GM13976 (cell line): Measurements from ENCODE around the gene SSTR3.

Experiments
- DNase-seq: peaks from one replicate; pipeline ENCODE4 v3.0.0; 2012; ENCODE audit warnings: low spot score
- CTCF ChIP-seq: IDR thresholded peaks from 2 replicates; pipeline ENCODE4 v1.5.1; 2012; ENCODE audit warnings: borderline replicate concordance, mild to moderate bottlenecking; ENCODE audit not compliant: insufficient read depth; ENCODE audit errors: extremely low read depth, missing control alignments, control extremely low read depth
- in situ Hi-C: fragments of 300-500 bp; cut with MboI; formaldehyde crosslinking; loops from one replicate; pipeline ENCODE4 v1.12.0; 2022; ENCODE audit warnings: low sequenced_read_pairs, mixed read lengths, inconsistent platforms; ENCODE audit not compliant: unreplicated experiment

Gene SSTR3

GRCh38 chr22:37211866-37212173, 457 bp downstream of the SSTR3 start:
- no peak for DNase-seq
- TF ChIP-seq CTCF, result no peak
- in situ Hi-C loops, result no loop called here

- DNase-seq, result no peak
- in situ Hi-C loops, result no loop called here
- TF ChIP-seq CTCF, result no peak
Observed at GRCh38 chr22:37211075-37211865, 1.0 kb downstream of the SSTR3 start.

- in situ Hi-C loops, result no loop called here
- no peak for TF ChIP-seq CTCF
- DNase-seq, result no peak
Observed at GRCh38 chr22:37210041-37210803, 2.1 kb downstream of the SSTR3 start.

DNA sequence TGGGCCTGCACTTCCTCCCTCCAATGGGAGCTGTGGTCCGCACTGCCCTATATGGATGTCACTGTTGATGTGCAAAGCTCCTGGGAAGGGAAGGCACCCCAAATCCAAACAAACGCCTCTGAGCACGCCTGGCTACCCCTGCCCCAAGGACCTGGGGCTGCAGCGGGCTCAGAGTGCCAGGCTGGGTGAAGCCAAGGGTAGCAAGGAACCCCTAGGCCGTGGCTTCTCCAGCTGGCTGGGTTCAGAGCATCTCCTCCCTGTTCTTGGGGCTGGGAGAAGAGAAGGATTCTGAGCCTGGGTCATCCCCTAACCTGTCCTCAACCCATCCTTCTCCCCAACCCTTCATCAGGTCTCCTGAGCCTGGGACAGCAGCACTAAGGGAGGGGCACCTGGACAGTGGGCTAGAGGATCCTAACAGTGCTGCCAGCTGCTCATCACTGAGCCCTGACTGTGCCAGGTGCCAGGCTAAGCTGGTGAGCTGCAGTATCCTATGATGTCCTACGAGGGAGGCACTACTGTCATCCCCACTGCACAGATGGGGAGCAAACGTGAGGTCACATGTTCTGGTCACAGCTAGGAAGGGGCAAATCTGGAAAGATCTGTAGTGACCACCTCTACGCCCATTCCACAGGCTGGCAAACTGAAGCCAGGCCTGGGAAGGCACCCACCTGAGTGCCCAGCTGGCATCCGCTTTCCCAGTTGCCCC, 3.0 kb downstream of the SSTR3 start:
- DNase-seq, result no peak
- TF ChIP-seq CTCF, result no peak
- in situ Hi-C loops, result no loop called here

DNA sequence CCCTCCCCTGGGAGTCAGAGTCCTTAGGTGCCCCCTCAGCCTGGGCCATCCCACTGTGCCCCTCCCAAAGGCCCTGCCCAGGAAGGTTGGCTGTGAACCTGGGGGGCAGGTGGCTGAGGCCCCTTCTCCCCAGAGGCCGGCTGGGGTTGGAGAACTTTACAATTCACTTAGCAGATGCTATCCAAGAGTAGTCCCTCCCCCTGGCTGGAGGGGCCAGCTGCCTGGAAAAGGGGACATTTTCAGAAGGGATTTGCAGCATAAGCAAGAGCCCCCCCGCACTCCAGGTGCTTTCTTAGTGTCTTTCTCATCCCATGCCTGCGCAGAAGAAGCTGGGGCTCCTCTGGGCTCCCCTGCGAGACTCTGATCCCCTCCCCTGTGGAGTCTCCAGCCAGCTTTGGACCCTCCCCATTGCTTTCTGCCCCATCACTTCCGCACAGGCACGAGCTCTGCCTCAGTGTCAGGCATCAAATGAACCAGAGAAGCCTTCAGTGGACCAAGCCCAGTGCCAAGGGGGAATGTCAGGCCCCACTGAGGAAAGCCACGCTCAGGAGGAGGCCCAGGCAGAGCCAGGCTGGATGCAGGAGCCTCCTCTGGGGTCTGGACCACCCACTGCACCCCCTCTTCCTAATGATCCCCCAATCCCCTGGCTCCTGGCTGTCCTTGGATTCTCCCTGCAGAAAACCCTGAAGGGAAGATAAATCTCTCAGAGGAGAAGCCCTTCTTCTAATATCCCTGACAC, 3.7 kb downstream of the SSTR3 start:
- in situ Hi-C loops, result no loop called here
- DNase-seq, result no peak
- TF ChIP-seq CTCF, result no peak

GRCh38 chr22:37207981-37208380, 4.3 kb downstream of the SSTR3 start:
- no peak for DNase-seq
- no peak for TF ChIP-seq CTCF
- in situ Hi-C loops, result no loop called here
